Peyer's patch (tissue), 4 donors: ENCODE data around the gene C7orf33.

Experiments used
- CTCF ChIP-seq, 6 experiments: fragments of 450-650 bp in 4 of 6; fragments of 200-600 bp in 2 of 6; sonication (generic) in 1 of 6; IDR thresholded peaks; one replicate each; pipeline ENCODE4 v1.5.1; 2017 to 2019; ENCODE audit warnings: antibody characterized with exemption in 6 of 6, mild to moderate bottlenecking in 3 of 6, moderate library complexity in 1 of 6
- POLR2A ChIP-seq, 2 donors: fragments of 450-650 bp; IDR thresholded peaks; one replicate each; pipeline ENCODE4 v1.5.1; 2017; ENCODE audit warnings: antibody characterized with exemption in 2 of 2, mild to moderate bottlenecking in 2 of 2, moderate library complexity in 2 of 2

DNA sequence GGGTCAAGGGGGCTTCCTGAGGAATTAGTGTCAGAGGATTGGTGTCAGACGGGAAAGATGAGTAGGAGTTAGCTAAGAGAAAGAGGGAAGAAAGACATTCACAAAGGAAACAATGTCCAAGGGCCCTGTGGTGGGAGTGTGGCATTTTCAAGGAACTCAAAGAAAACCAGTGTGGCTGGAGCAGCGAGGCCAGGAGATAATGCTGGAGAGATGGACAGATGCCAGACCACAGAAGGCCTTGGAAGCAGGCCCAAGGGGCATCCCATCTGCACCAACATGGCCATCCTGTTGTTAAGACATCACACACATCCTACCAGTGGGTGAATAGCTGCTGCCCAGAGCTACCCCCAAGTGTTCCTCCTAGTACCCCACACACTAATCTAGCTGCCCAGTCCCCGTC, 72.1 kb downstream of the C7orf33 start:
- TF ChIP-seq CTCF (IDR thresholded peaks at IDR 0.05) = no peak
- TF ChIP-seq POLR2A (IDR thresholded peaks at IDR 0.05) = no peak
